ENCODE data around the gene TRAPPC2L. TPM values are rescaled to one million over a fixed set of nuclear protein-coding genes. Genes with fewer than 3 reads are reported as not detected.

Gene TRAPPC2L
- total and polyA plus RNA-seq, 2 of the 13 experiments (the other 11 are each of a cell fraction or from before 2014, with no cell fraction given): 96.3 to 107 TPM

- H3K27me3 ChIP-seq (ENCODE audit: control insufficient read depth in 1 of 2, insufficient read depth in 2 of 2, low read length in 2 of 2): peaks cover 0 to 5% of the 10 kb centered on the region in 2 experiments; a peak in 1 of 5 replicates
- no peaks in the 10 kb centered on the region for H4K20me1 ChIP-seq (ENCODE audit: insufficient read depth, low read length)
- peaks cover 29% of the 10 kb centered on the region for H3K4me1 ChIP-seq (ENCODE audit: insufficient read depth, low read length)
- DNase-seq (ENCODE audit: low spot score) (no peak), ATAC-seq (no peak), FAIRE-seq (no peak)
- H2AFZ ChIP-seq (ENCODE audit: low read length): no peak overlapping the region
- no peaks in the 10 kb centered on the region for H3K36me3 ChIP-seq (replicated peaks in 1 of 2; ENCODE audit: control insufficient read depth in 1 of 2, insufficient read depth in 2 of 2, low read length in 2 of 2)
- TF ChIP-seq IRF2 (CRISPR knock-in tag; IDR thresholded peaks at IDR 0.05) (no peak), ZC3H4 (CRISPR knock-in tag; IDR thresholded peaks at IDR 0.05; ENCODE audit: borderline replicate concordance) (0 out of 2 replicates have a peak, but pooled peaks have one; percentile 23), ZNF550 (CRISPR knock-in tag; IDR thresholded peaks at IDR 0.05; ENCODE audit: borderline replicate concordance) (no peak), TOPORS (CRISPR knock-in tag; IDR thresholded peaks at IDR 0.05) (no peak), ZBTB21 (CRISPR knock-in tag; IDR thresholded peaks at IDR 0.05) (peak; percentile 7; the same call in 1 of the 2 replicates), ZBTB38 (CRISPR knock-in tag; IDR thresholded peaks at IDR 0.05) (peak; percentile 52; the same call in 1 of the 2 replicates)
- TF ChIP-seq, protein P1, sequence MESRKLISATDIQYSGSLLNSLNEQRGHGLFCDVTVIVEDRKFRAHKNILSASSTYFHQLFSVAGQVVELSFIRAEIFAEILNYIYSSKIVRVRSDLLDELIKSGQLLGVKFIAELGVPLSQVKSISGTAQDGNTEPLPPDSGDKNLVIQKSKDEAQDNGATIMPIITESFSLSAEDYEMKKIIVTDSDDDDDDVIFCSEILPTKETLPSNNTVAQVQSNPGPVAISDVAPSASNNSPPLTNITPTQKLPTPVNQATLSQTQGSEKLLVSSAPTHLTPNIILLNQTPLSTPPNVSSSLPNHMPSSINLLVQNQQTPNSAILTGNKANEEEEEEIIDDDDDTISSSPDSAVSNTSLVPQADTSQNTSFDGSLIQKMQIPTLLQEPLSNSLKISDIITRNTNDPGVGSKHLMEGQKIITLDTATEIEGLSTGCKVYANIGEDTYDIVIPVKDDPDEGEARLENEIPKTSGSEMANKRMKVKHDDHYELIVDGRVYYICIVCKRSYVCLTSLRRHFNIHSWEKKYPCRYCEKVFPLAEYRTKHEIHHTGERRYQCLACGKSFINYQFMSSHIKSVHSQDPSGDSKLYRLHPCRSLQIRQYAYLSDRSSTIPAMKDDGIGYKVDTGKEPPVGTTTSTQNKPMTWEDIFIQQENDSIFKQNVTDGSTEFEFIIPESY (CRISPR knock-in tag; IDR thresholded peaks at IDR 0.05): peak; percentile 47; the same call in 1 of the 2 replicates
- CTCF ChIA-PET (ENCODE audit: low intra/inter-chr PET ratio, low total read pairs): no interaction called here
- H3K9ac ChIP-seq (ENCODE audit: insufficient read depth, low read depth, low read length): no peak overlapping the region
- no TSS peak for BruUV-seq (replicated peaks)
- no peaks in the 10 kb centered on the region for H3K79me2 ChIP-seq (ENCODE audit: insufficient read depth, low read length)
- intact Hi-C loops (cut with micrococcal nuclease; ENCODE audit: unreplicated experiment) (loop anchor here (5.0 kb wide), 2 partner anchors 39 to 349 kb away; partner anchors contain the start of genes GALNS and TRAPPC2L), in situ Hi-C loops (cut with HindIII; ENCODE audit: extremely low pct_ligation_motif_present, low pct_unique_long_range_greater_than_20kb) (loop anchor here (5.0 kb wide), 1 partner anchor 349 kb away; no protein-coding TSS in a partner anchor)
- no peak overlapping the region for H3K27ac ChIP-seq (ENCODE audit: extremely low read length, insufficient read depth, low read length)
- H3K9me3 ChIP-seq (ENCODE audit: low read length): no peaks in the 10 kb centered on the region
- no peak overlapping the region for H3K4me2 ChIP-seq (ENCODE audit: low read depth, low read length)
- 70% methylated on average over 18 of the region's 18 CpGs for WGBS (ENCODE audit: low lambda C conversion rate)
- POLR2A ChIA-PET: no interaction called here
- no peak overlapping the region for H3K4me3 ChIP-seq (replicated peaks in 1 of 3; ENCODE audit: insufficient read depth in 1 of 3, low read depth in 2 of 3, low read length in 3 of 3)
These were observed 38.4 kb upstream of the TRAPPC2L start for GRCh38 chr16:88818575-88818874.

Measured in HepG2 (cell line).